Activated CD8-positive, alpha-beta memory T cell treated with anti-CD3 and anti-CD28 coated beads for 36 hours (primary cell): ENCODE data around the gene RUSF1. TPM values are rescaled to one million over a fixed set of nuclear protein-coding genes. Genes with fewer than 3 reads are reported as not detected.

Experiments
- CTCF ChIA-PET: fragments of 350-600 bp; sonication (Branson Sonifier 250); formaldehyde crosslinking; loops from one replicate; lab custom pipeline; 2021; ENCODE audit warnings: antibody characterized with exemption; lab: Charles Lee
- POLR2A ChIA-PET: fragments of 350-600 bp; sonication (Branson Sonifier 250); formaldehyde crosslinking; loops from one replicate; lab custom pipeline; 2021; ENCODE audit warnings: antibody characterized with exemption; lab: Charles Lee
- total RNA-seq, 2 experiments: library from RNA; stranded (reverse); gene quantifications; one replicate each; pipeline ENCODE4 v1.2.3, GENCODE V29; 2021

The RUSF1 gene
- total RNA-seq, 2 experiments from 2014 or later: 40.8 to 45.6 TPM

- POLR2A ChIA-PET: interaction anchor here (0.6 kb wide), 1 partner anchor 22 kb away, joined by 14 read pairs; no protein-coding TSS in a partner anchor
Observed at GRCh38 chr16:31441956-31442355, 66.2 kb downstream of the RUSF1 start.

GRCh38 chr16:31440516-31441184 lies 67.5 kb downstream of the RUSF1 start:
- POLR2A ChIA-PET: interaction anchor here (0.8 kb wide), 1 partner anchor 55 kb away, joined by 3 read pairs; no protein-coding TSS in a partner anchor
- CTCF ChIA-PET: interaction anchor here (0.8 to 1.6 kb wide), 6 partner anchors 30 to 499 kb away, joined by 3 to 6 read pairs (median 4); partner anchors contain the start of gene HSD3B7

More at GRCh38 chr16:31441956-31442355, 66.2 kb downstream of the RUSF1 start:
- CTCF ChIA-PET: interaction anchor here (0.7 to 3.1 kb wide), 12 partner anchors 10 to 456 kb away, joined by 3 to 19 read pairs (median 6); partner anchors contain the start of genes HSD3B7 and ITGAX

DNA sequence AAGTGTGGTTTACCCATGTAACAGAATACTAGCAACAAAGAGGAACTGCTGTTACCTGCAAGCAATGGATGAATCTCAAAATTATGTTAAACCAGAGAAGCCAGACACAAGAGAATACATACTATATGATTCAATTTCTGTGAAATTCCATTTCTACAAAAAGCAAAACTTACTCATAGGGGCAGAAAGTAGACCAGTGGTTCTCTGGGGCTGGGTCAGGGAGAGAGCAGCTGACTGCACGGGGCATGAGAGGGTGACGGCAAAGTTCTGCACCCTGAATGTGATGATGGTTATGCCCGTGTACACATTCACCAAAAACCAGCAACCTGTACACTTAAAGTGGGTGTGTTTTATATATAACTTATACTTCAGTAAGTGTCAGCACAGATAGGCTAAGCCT lies 68.7 kb downstream of the RUSF1 start:
- POLR2A ChIA-PET: no interaction called here
- CTCF ChIA-PET: interaction anchor here (1.1 to 1.6 kb wide), 3 partner anchors 53 to 497 kb away, joined by 4 to 6 read pairs (median 4); partner anchors contain the start of gene HSD3B7

Other genes starting within 250 kb of the RUSF1 start
- gene ITGAM, start 248.4 kb downstream of the RUSF1 start, total RNA-seq: under 1 TPM; 0.84 to 0.89 TPM
- gene ITGAX, start 153.2 kb downstream of the RUSF1 start, total RNA-seq: 1 to 10 TPM; 4.3 to 5.3 TPM
- gene ITGAD, start 115.1 kb downstream of the RUSF1 start, total RNA-seq: not detected
- not detected for gene COX6A2, start 80.0 kb downstream of the RUSF1 start, total RNA-seq
- gene ZNF843, start 65.6 kb downstream of the RUSF1 start, total RNA-seq: under 1 TPM; 0.10 to 0.11 TPM
- 10 to 100 TPM; 11.8 to 12.3 TPM for gene ARMC5, start 48.9 kb downstream of the RUSF1 start, total RNA-seq
- gene TGFB1I1, start 36.2 kb downstream of the RUSF1 start, total RNA-seq: under 1 TPM; 0.48 to 0.74 TPM
- not detected for gene SLC5A2, start 25.3 kb downstream of the RUSF1 start, total RNA-seq
- not detected for gene AHSP, start 19.5 kb upstream of the RUSF1 start, total RNA-seq